B cell (primary cell): ENCODE measurements around the gene TRAF5. TPM values are rescaled to one million over a fixed set of nuclear protein-coding genes. Genes with fewer than 3 reads are reported as not detected.

ENCODE experiments used
- ATAC-seq: fragments of 200-7000 bp; cut with Tn5 transposase; one replicate; pipeline ENCODE4 v1.10.0; 2021; ENCODE audit warnings: low read depth, mild to moderate bottlenecking, moderate number of reproducible peaks, moderate library complexity
- CTCF ChIA-PET: fragments of 350-600 bp; sonication (Branson Sonifier 250); formaldehyde crosslinking; loops from one replicate; lab custom pipeline; 2021; ENCODE audit warnings: antibody characterized with exemption, inconsistent platforms; lab: Charles Lee
- POLR2A ChIA-PET: fragments of 350-600 bp; sonication (Branson Sonifier 250); formaldehyde crosslinking; loops from one replicate; lab custom pipeline; 2021; ENCODE audit warnings: antibody characterized with exemption; lab: Charles Lee
- DNase-seq: peaks from one replicate; pipeline ENCODE4 v3.0.0; 2013
- H2AFZ ChIP-seq: 2 replicates; pipeline ENCODE4 v1.6.1; 2012; ENCODE audit warnings: mild to moderate bottlenecking, low read depth, low read length; ENCODE audit not compliant: insufficient read depth, poor library complexity, severe bottlenecking
- H3K27ac ChIP-seq, 2 donors: 1 replicate in 1 of 2; 2 replicates in 1 of 2; pipeline ENCODE4 v1.5.1; 2012 to 2013; ENCODE audit warnings: low read length in 2 of 2, mild to moderate bottlenecking in 2 of 2, moderate library complexity in 1 of 2
- H3K27me3 ChIP-seq, 4 experiments: fragments of 200-600 bp in 1 of 4; sonication (generic) in 1 of 4; replicated peaks in 1 of 4; 1 replicate in 2 of 4; 2 replicates in 2 of 4; pipeline versions ENCODE4 v1.6.1 to v1.7.0; 2013 to 2016; ENCODE audit warnings: low read length in 3 of 4, mild to moderate bottlenecking in 2 of 4, mixed read lengths in 1 of 4, moderate library complexity in 1 of 4; ENCODE audit not compliant: insufficient read depth in 4 of 4, control insufficient read depth in 3 of 4; ENCODE audit errors: control extremely low read depth in 1 of 4
- H3K36me3 ChIP-seq, 2 experiments: replicated peaks in 1 of 2; 1 replicate in 1 of 2; 2 replicates in 1 of 2; pipeline versions ENCODE4 v1.6.1 to v1.7.1; 2013; ENCODE audit warnings: low read length in 1 of 2; ENCODE audit not compliant: insufficient read depth in 2 of 2, control insufficient read depth in 1 of 2; ENCODE audit errors: control extremely low read depth in 1 of 2, extremely low read depth in 1 of 2
- H3K4me1 ChIP-seq, 2 donors: fragments of 200-600 bp in 1 of 2; sonication (generic) in 1 of 2; 1 replicate in 1 of 2; 2 replicates in 1 of 2; pipeline versions ENCODE4 v1.5.1 to v1.6.1; 2013 to 2017; ENCODE audit warnings: low read length in 2 of 2; ENCODE audit not compliant: control insufficient read depth in 2 of 2, insufficient read depth in 2 of 2
- H3K4me2 ChIP-seq: replicated peaks from 2 replicates; pipeline ENCODE3; 2012; ENCODE audit warnings: mild to moderate bottlenecking, low read depth, low read length; ENCODE audit not compliant: poor library complexity, severe bottlenecking
- H3K4me3 ChIP-seq, 5 experiments: fragments of 200-600 bp in 1 of 5; sonication (generic) in 1 of 5; 1 replicate in 3 of 5; 2 replicates in 2 of 5; pipeline versions ENCODE4 v1.5.1 to v1.7.0; 2011 to 2016; ENCODE audit warnings: low read length in 4 of 5, mild to moderate bottlenecking in 4 of 5, low read depth in 2 of 5, control low read depth in 1 of 5, moderate library complexity in 1 of 5; ENCODE audit not compliant: insufficient read depth in 1 of 5; ENCODE audit errors: control extremely low read depth in 1 of 5, extremely low read depth in 1 of 5
- H3K79me2 ChIP-seq: fragments of 200-600 bp; sonication (generic); one replicate; pipeline ENCODE4 v1.6.0; 2016; ENCODE audit warnings: low read length; ENCODE audit not compliant: control insufficient read depth, insufficient read depth
- H3K9ac ChIP-seq: fragments of 200-600 bp; sonication (generic); 2 replicates; pipeline ENCODE4 v1.6.1; 2017; ENCODE audit warnings: mild to moderate bottlenecking, low read length, moderate library complexity
- H3K9me3 ChIP-seq, 3 donors: one replicate each; pipeline versions ENCODE4 v1.6.1 to v1.7.1; 2013; ENCODE audit warnings: low read length in 2 of 3; ENCODE audit not compliant: control insufficient read depth in 2 of 3, insufficient read depth in 1 of 3; ENCODE audit errors: control extremely low read depth in 1 of 3
- H4K20me1 ChIP-seq: 2 replicates; pipeline ENCODE4 v1.6.0; 2012; ENCODE audit warnings: mild to moderate bottlenecking, low read length; ENCODE audit not compliant: insufficient read depth, control insufficient read depth, poor library complexity, severe bottlenecking
- H3K27ac Mint-ChIP-seq: one replicate; pipeline ENCODE4 v1.8.0; 2021; ENCODE audit warnings: mixed read lengths
- H3K27me3 Mint-ChIP-seq: one replicate; pipeline ENCODE4 v1.8.0; 2021; ENCODE audit warnings: mixed read lengths
- H3K4me1 Mint-ChIP-seq: one replicate; pipeline ENCODE4 v1.8.0; 2021; ENCODE audit warnings: mixed read lengths
- H3K4me3 Mint-ChIP-seq: one replicate; pipeline ENCODE4 v1.8.0; 2021; ENCODE audit warnings: mixed read lengths
- H3K9me3 Mint-ChIP-seq: one replicate; pipeline ENCODE4 v1.8.0; 2022; ENCODE audit warnings: mixed read lengths; ENCODE audit not compliant: insufficient read depth
- CTCF ChIP-seq: fragments of 200-600 bp; IDR thresholded peaks from one replicate; pipeline ENCODE4 v1.8.0; 2022; ENCODE audit warnings: antibody characterized with exemption, mild to moderate bottlenecking
- EZH2 ChIP-seq: IDR thresholded peaks from 2 replicates; pipeline ENCODE4 v1.6.1; 2012; ENCODE audit warnings: borderline replicate concordance, low read depth, mild to moderate bottlenecking, moderate library complexity, low read length; ENCODE audit not compliant: insufficient read depth, poor library complexity, severe bottlenecking
- WGBS: methylation state at CpG from one replicate; pipeline ENCODE4 v1.1.5; 2013; ENCODE audit warnings: missing lambda C conversion rate; ENCODE audit not compliant: insufficient coverage; 5-methylcytosine and 5-hydroxymethylcytosine counted together
- intact Hi-C: fragments of 100-400 bp; cut with micrococcal nuclease; formaldehyde crosslinking; loops from one replicate; pipeline ENCODE4 v1.10.0; 2022
- polyA plus RNA-seq: library from polyadenylated mRNA; depleted of rRNA; stranded (reverse); fragments of >200 nt; gene quantifications from 2 replicates; pipeline ENCODE4 v1.2.3, GENCODE V29; 2012
- total RNA-seq, 2 donors: library from RNA; stranded (reverse); fragments of 120-200 nt in 1 of 2; gene quantifications; 1 replicate in 1 of 2; 2 replicates in 1 of 2; pipeline versions ENCODE4 v1.2.3 to v1.2.4, GENCODE V29; 2013 to 2022

Gene TRAF5
- total and polyA plus RNA-seq, 2 donors (not counting 1 experiment from before 2014, with no cell fraction given) = 129 to 143 TPM

GRCh38 chr1:211332036-211332616 lies 5.5 kb downstream of the TRAF5 start:
- no peaks in the 10 kb centered on the region for H3K9me3 ChIP-seq
- CTCF ChIA-PET = interaction anchor here (1.6 to 13.8 kb wide), 4 partner anchors 9 to 26 kb away, joined by 4 to 333 read pairs (median 10); no protein-coding TSS in a partner anchor
- WGBS = 67% methylated on average over 1 of the region's 3 CpGs
- Mint-ChIP-seq H3K4me3 (peak overlapping the region; percentile 73), H3K9me3 (no peaks in the 10 kb centered on the region), H3K27ac (peak overlapping the region; percentile 97), H3K4me1 (peaks cover 93% of the 10 kb centered on the region), H3K27me3 (no peaks in the 10 kb centered on the region)
- DNase-seq (no peak), ATAC-seq (no peak)
- H2AFZ ChIP-seq = no peak overlapping the region
- peak overlapping the region in 1 of 5 experiments; percentile 12 for H3K4me3 ChIP-seq
- no peaks in the 10 kb centered on the region for H3K27me3 ChIP-seq
- H3K4me1 ChIP-seq = peaks cover 93 to 97% of the 10 kb centered on the region in 2 donors
- peak overlapping the region; percentile 2 for H3K9ac ChIP-seq
- TF ChIP-seq EZH2 = no peak
- no peak for TF ChIP-seq CTCF
- peaks cover 6% of the 10 kb centered on the region for H4K20me1 ChIP-seq
- intact Hi-C loops = loop anchor here (10.0 kb wide), 1 partner anchor 987 kb away; no protein-coding TSS in a partner anchor
- H3K4me2 ChIP-seq = peak overlapping the region; percentile 33
- H3K36me3 ChIP-seq = peaks cover 0 to 31% of the 10 kb centered on the region in 2 experiments
- peaks cover 100% of the 10 kb centered on the region for H3K79me2 ChIP-seq
- POLR2A ChIA-PET = no interaction called here
- H3K27ac ChIP-seq = peak overlapping the region; percentile 90 to 92

GRCh38 chr1:211332830-211333229 lies 6.2 kb downstream of the TRAF5 start:
- Histone ChIP-seq H3K36me3 (peaks cover 0 to 31% of the 10 kb centered on the region in 2 experiments), H3K4me1 (peaks cover 98 to 100% of the 10 kb centered on the region in 2 donors), H3K79me2 (peaks cover 100% of the 10 kb centered on the region), H3K4me2 (peak overlapping the region; percentile 33), H4K20me1 (peaks cover 10% of the 10 kb centered on the region), H3K9ac (peak overlapping the region; percentile 2), H3K9me3 (no peaks in the 10 kb centered on the region), H3K4me3 (no peak overlapping the region), H3K27me3 (no peaks in the 10 kb centered on the region), H2AFZ (no peak overlapping the region), H3K27ac (peak overlapping the region; percentile 90 to 92)
- Mint-ChIP-seq H3K4me3 (peak overlapping the region; percentile 73), H3K27ac (peak overlapping the region; percentile 97), H3K9me3 (no peaks in the 10 kb centered on the region), H3K27me3 (no peaks in the 10 kb centered on the region), H3K4me1 (peaks cover 95% of the 10 kb centered on the region)
- intact Hi-C loops = loop anchor here (10.0 kb wide), 1 partner anchor 988 kb away; no protein-coding TSS in a partner anchor
- ChIA-PET CTCF (interaction anchor here (1.6 to 13.8 kb wide), 4 partner anchors 10 to 26 kb away, joined by 4 to 333 read pairs (median 10); no protein-coding TSS in a partner anchor), POLR2A (no interaction called here)
- ATAC-seq (no peak), DNase-seq (peak; percentile 36)
- WGBS = no CpG with 5 or more reads among the region's 2 CpGs
- TF ChIP-seq CTCF = no peak
- no peak for TF ChIP-seq EZH2
